Astrocyte of the cerebellum (primary cell): ENCODE measurements around the gene FOXRED1.

Source experiments
- DNase-seq: peaks from one replicate; pipeline ENCODE4 v3.0.0-alpha.2; 2011; ENCODE audit warnings: low read depth
- H3K4me3 ChIP-seq: 2 replicates; pipeline ENCODE4 v1.5.1; 2011; ENCODE audit warnings: mild to moderate bottlenecking, low read depth, low read length, moderate library complexity
- CTCF ChIP-seq: IDR thresholded peaks from 2 replicates; pipeline ENCODE4 v1.5.1; 2012; ENCODE audit warnings: low read length, low read depth, moderate library complexity, mild to moderate bottlenecking; ENCODE audit errors: missing control alignments
- in situ Hi-C: cut with HindIII; loops from 2 replicates; pipeline ENCODE4 v1.10.0; 2017; ENCODE audit warnings: low sequenced_read_pairs

The FOXRED1 gene

GRCh38 chr11:126310200-126310991 lies 41.4 kb downstream of the FOXRED1 start:
- TF ChIP-seq CTCF, result peak; percentile 88
- H3K4me3 ChIP-seq, result no peak overlapping the region
- in situ Hi-C loops, result no loop called here
- DNase-seq, result peak; percentile 55

DNA sequence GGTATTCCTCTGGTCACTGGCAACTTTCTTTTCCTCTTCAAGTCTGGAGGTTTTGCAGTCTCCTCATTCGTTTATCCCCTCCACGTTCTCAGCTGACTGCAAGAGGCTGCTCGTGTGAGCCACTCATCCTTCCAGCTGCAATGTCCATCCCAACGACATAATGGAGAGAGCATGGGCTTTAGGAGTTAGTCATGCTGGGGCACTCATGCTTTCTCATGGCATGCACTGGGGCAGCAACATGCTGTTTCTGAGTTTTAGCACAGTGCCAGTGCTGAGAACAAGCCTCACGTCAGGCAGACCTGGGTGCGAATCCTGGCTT lies 42.0 kb downstream of the FOXRED1 start:
- in situ Hi-C loops, result no loop called here
- no peak for DNase-seq
- H3K4me3 ChIP-seq, result no peak overlapping the region
- no peak for TF ChIP-seq CTCF

GRCh38 chr11:126311401-126312291 lies 42.7 kb downstream of the FOXRED1 start:
- no peak for DNase-seq
- in situ Hi-C loops, result no loop called here
- no peak for TF ChIP-seq CTCF

GRCh38 chr11:126312961-126313360 lies 44.0 kb downstream of the FOXRED1 start:
- H3K4me3 ChIP-seq, result no peak overlapping the region
- DNase-seq, result no peak
- in situ Hi-C loops, result no loop called here
- no peak for TF ChIP-seq CTCF

More at GRCh38 chr11:126311401-126312291, 42.7 kb downstream of the FOXRED1 start:
- no peak overlapping the region for H3K4me3 ChIP-seq

- H3K4me3 ChIP-seq, result no peak overlapping the region
- in situ Hi-C loops, result no loop called here
- no peak for DNase-seq
- TF ChIP-seq CTCF, result no peak
These were observed 44.9 kb downstream of the FOXRED1 start for GRCh38 chr11:126313826-126314225.

DNA sequence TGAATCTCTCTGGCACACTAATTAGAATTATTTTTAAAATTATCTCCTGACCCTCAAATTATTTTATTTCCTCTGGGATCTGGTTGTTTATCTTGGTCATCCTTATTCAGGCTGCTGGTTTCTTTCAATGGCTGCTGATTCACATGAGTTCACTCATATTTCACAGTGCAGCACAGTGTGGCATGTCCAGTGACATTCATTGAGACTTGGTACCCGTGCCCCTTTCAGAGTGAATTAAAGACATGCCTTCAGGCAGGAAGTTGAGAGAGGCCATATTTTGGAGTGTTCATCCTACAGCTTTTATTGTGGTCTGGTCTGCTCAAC lies 48.4 kb downstream of the FOXRED1 start:
- TF ChIP-seq CTCF, result no peak
- in situ Hi-C loops, result no loop called here
- no peak overlapping the region for H3K4me3 ChIP-seq
- no peak for DNase-seq
